ENCODE results near the gene VAV2.

VAV2 gene

GRCh38 chr9:133980864-133981588, 11.1 kb downstream of the VAV2 start:
- DNase-seq, result no peak

- DNase-seq, result no peak
These were observed 11.9 kb downstream of the VAV2 start for GRCh38 chr9:133979921-133980863.

- no peak for DNase-seq
These were observed 12.7 kb downstream of the VAV2 start for GRCh38 chr9:133979273-133979920.

- DNase-seq, result no peak
These were observed 13.2 kb downstream of the VAV2 start for GRCh38 chr9:133978899-133979272.

DNA sequence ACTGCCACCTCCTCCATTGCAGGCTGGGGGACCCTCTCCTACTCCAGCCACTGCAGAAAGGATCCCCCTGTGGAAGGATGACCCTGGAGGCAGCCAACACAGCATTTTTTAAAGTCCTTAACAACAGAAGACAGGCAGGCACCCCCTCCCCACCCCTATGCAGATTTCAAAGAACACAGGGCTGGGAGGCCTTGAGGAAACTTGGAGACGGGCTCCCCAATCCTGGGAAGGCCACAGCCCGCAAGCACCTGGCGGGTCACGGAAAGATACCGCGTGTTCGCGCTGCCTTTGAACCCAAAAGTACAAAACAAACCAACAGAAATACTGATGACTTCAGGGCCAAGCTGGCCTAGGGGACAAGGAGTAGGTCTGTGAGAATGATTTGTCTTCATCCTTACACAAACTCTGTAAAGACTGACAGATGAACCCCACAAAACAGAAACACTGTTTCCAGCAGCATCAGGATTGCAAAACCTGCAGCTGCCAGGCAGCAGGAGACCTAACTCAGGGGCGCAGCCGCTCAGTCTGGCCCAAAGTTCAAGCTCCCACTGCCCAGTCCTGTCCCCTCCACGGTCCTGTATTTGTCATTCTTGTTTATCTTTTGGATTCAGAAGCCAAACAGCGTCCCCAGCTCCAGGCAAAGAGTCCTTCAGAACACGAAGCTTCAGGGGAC, 13.8 kb downstream of the VAV2 start:
- no peak for DNase-seq

- no peak for DNase-seq
These were observed 14.5 kb downstream of the VAV2 start for GRCh38 chr9:133977421-133978201.

DNA sequence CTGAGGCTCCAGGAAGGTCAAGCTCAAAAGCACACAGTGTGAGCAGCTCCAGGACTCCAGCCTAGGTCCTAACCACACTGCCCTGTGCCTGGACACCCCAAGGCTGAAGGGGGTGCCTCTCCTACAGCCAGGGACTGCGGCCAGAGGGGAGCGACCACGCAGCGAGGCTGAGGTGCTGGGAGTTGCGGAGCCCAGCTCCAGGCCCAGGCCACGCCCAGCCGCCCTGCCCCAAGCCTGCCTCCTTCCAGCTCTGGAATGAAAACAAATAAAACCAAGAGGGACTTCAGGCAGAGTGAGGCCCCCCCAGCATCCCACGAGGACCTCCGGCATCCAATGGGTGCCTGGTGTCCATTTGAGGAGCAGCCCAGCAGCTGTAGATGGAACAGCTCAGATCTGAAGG, 15.2 kb downstream of the VAV2 start:
- no peak for DNase-seq

DNA sequence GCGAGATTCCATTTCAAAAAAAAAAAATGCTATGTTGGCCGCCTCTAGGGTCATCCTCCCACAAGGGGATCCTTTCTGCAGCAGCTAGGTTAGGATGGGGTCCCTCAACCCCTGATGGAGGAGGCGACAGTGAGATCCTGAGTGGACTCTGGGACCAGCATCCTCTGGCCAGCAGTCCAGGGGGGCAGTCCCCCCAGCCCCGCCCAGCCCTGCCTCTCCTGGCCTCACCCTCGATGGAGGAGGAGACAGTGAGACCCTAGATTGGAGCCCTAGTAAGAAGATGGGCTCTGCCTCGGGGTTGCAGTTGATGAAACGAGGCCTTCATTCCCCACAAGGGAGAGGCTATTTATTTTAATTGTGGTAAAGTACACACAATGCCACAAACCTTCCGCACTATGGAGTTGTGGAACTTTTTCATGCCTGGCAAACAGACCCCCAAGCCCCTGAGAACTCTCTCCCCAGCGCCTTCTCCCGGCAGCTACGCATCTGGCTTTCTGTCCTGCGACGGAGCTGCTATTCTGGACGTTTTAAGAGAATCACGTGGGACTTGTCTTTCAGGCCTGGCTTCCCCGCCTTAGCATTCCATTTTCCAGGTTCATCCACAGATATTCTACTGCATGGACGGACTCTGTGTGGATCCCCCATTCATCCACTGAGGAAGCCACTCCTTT, 15.8 kb downstream of the VAV2 start:
- DNase-seq, result no peak

- no peak for DNase-seq
These were observed 16.6 kb downstream of the VAV2 start for GRCh38 chr9:133975511-133975910.

DNA sequence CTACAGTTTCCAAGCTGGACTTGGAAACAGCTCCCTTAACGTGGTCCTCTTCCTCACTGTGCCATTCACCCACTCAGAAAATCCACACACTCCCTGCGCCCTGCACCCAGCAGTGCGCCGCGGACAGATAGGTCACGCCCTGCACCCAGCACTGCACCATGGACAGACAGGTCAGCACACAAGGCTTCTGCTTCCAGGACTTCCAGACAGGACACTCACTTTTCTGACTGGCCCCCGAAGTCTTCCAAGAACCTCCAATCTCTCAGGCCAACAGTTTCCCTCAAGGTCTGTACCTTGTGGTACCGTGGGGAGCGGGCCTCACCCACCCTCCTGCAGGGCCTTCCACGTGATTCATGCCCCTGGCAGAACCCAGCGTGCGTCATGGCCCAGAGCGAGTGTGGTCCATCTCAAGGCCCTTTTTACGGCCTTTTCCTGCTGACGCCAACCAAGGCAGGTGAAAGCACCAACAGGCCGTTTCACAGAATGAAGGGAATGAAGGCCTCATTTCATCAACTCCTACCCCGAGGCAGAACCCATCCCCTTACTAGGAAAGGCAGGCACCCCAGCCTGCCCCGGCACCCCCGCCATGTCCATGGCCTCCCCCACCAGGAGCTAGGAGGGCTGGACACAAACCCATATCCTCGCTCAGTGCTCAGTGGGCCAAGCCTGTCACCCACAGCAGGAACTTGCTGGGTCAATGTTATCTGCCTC, 17.3 kb downstream of the VAV2 start:
- no peak for DNase-seq

DNA sequence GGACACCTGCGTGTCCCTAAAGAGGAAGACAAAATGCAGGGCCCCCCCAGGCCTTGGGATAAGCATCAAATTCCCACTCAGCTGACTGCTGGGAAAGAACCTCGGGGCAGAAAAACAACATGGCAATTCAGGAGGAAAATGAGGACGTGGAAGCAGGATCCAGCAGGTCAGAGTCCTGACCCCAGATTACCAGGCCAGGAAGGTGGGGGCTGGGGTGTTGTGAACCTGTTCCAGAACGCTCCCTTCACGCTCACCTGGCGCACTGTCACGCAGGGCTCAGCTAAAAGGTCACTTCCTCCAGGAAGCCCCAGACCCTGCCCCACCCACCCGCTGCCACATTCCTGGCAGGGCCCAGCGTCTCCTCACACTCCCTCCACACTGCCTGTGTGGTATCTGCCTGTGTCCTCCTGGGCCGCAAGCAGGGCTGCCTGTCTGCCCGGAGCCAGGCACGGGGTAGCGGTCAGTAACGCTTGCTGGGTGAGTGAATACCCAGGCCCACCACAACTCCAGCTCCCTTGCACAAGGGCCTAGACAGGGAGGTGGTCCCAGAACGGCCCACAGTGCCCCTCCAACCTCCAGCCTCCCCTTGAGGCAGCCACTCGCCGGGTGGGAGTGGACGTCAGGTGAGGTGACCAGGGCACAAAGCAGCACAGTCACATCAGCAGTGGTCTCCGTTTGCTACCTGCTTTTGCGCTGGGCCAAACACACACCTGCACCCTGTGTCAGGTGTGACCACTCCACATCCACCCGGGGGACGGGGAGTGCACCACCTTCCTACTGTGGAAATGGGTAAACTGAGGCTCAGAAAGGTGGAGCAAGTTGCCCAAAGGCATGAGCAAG, 18.1 kb downstream of the VAV2 start:
- no peak for DNase-seq

- DNase-seq, result no peak
These were observed 18.9 kb downstream of the VAV2 start for GRCh38 chr9:133973111-133973790.

- no peak for DNase-seq
These were observed 19.9 kb downstream of the VAV2 start for GRCh38 chr9:133971981-133972941.

- no peak for DNase-seq
These were observed 20.8 kb downstream of the VAV2 start for GRCh38 chr9:133971121-133971951.

DNA sequence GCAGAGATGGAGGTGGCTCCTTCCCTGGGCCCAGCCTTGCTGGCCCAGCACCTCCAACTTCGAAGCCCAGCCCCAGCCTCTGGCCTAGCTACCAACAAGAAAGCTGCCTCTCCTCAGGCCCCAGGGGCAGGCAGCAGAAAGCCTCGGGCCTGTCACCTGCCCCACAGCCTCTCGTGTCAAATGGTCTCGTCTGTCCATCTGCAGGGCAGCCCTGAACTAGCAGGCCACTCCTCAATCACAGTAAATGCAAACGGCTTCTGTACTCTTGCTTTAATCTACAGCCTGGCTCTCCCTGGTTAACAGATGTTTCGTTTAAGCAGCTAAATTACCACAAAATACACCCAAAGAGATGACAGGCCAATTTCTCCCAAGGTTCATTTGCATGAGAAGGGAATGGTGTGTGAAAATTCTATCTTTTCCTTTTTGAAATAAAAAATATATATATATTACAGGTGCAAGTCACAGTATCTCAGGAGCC, 21.5 kb downstream of the VAV2 start:
- no peak for DNase-seq

GRCh38 chr9:133969681-133970580, 22.2 kb downstream of the VAV2 start:
- no peak for DNase-seq
